ENCODE measurements around the gene TNNI3.

GRCh38 chr19:55137915-55138314, 19.6 kb downstream of the TNNI3 start:
- no peak for TF ChIP-seq EP300 (IDR thresholded peaks at IDR 0.05)
- TF ChIP-seq CTCF (IDR thresholded peaks at IDR 0.05): no peak
- no peak for TF ChIP-seq POLR2A (IDR thresholded peaks at IDR 0.05)
- TF ChIP-seq POLR2AphosphoS5 (IDR thresholded peaks at IDR 0.05): no peak
